A673 (cell line): ENCODE measurements around the gene GPR37L1. TPM values are rescaled to one million over a fixed set of nuclear protein-coding genes. Genes with fewer than 3 reads are reported as not detected.
A peak's percentile ranks its signal among the peaks of the same experiment; 100 is the strongest.

Source experiments
- BruUV-seq: library from RNA; stranded (reverse); fragments of 400-500 nt; replicated peaks from 2 replicates; lab custom pipeline; 2021; lab: Mats Ljungman, UMichigan
- CTCF ChIA-PET: fragments of 300-600 bp; sonication (Branson Sonifier 250); formaldehyde crosslinking; loops from one replicate; lab custom pipeline; 2022; ENCODE audit warnings: antibody characterized with exemption; lab: Charles Lee
- POLR2A ChIA-PET: fragments of 300-600 bp; sonication (Branson Sonifier 250); formaldehyde crosslinking; loops from one replicate; lab custom pipeline; 2022; ENCODE audit warnings: antibody characterized with exemption; ENCODE audit not compliant: low non-redundant PET; lab: Charles Lee
- DNase-seq: peaks from one replicate; pipeline ENCODE4 v3.0.0-alpha.2; 2015; ENCODE audit warnings: low spot score
- H3K27ac ChIP-seq: fragments of 200-600 bp; sonication (generic); 2 replicates; pipeline ENCODE4 v1.5.1; 2016; ENCODE audit warnings: mixed run types, low read depth, mild to moderate bottlenecking, mixed read lengths, antibody characterized with exemption, low read length; ENCODE audit not compliant: poor library complexity, severe bottlenecking
- H3K27me3 ChIP-seq: fragments of 200-600 bp; sonication (generic); replicated peaks from 2 replicates; pipeline ENCODE4 v1.6.1; 2017; ENCODE audit warnings: mixed run types, low read depth, mild to moderate bottlenecking, mixed read lengths, antibody characterized with exemption, low read length; ENCODE audit not compliant: insufficient read depth, poor library complexity
- H3K36me3 ChIP-seq: fragments of 200-600 bp; sonication (generic); 2 replicates; pipeline ENCODE4 v1.6.1; 2016; ENCODE audit warnings: mixed run types, mild to moderate bottlenecking, mixed read lengths, antibody characterized with exemption, low read length; ENCODE audit not compliant: insufficient read depth, poor library complexity, severe bottlenecking
- H3K4me1 ChIP-seq: fragments of 200-600 bp; sonication (generic); 2 replicates; pipeline ENCODE4 v1.6.1; 2017; ENCODE audit warnings: mixed run types, mild to moderate bottlenecking, mixed read lengths, antibody characterized with exemption, low read length; ENCODE audit not compliant: insufficient read depth, poor library complexity, severe bottlenecking
- H3K4me3 ChIP-seq: fragments of 200-600 bp; sonication (generic); 2 replicates; pipeline ENCODE4 v1.5.1; 2016; ENCODE audit warnings: low read depth, mixed run types, mild to moderate bottlenecking, mixed read lengths, low read length; ENCODE audit not compliant: poor library complexity, severe bottlenecking
- H3K9me3 ChIP-seq: fragments of 200-600 bp; sonication (generic); 2 replicates; pipeline ENCODE4 v1.6.1; 2016; ENCODE audit warnings: mixed run types, low read depth, mild to moderate bottlenecking, mixed read lengths, antibody characterized with exemption, low read length; ENCODE audit not compliant: poor library complexity, severe bottlenecking
- CTCF ChIP-seq: fragments of 300-800, 200-600 bp; sonication (generic); conservative IDR thresholded peaks from 2 replicates; pipeline ENCODE4 v1.5.1; 2017; ENCODE audit warnings: low read depth, mild to moderate bottlenecking, antibody characterized with exemption, low read length, moderate library complexity, mixed read lengths
- EZH2 ChIP-seq: fragments of 200-600 bp; sonication (generic); IDR thresholded peaks from 2 replicates; pipeline ENCODE4 v1.6.1; 2017; ENCODE audit warnings: borderline replicate concordance, low read depth, mild to moderate bottlenecking, mixed read lengths, antibody characterized with exemption, low read length; ENCODE audit not compliant: poor library complexity, severe bottlenecking
- intact Hi-C: fragments of 100-400 bp; cut with micrococcal nuclease; formaldehyde crosslinking; loops from one replicate; pipeline ENCODE4 v1.10.0; 2022; ENCODE audit not compliant: unreplicated experiment
- total RNA-seq: library from RNA; stranded (reverse); gene quantifications from 2 replicates; pipeline ENCODE4 v1.2.3, GENCODE V29; 2021

GPR37L1 gene
- total RNA-seq, 1 experiment from 2014 or later = not detected

- intact Hi-C loops = no loop called here
- TF ChIP-seq CTCF (no peak), EZH2 (no peak)
- Histone ChIP-seq H3K27ac (no peak overlapping the region), H3K9me3 (no peaks in the 10 kb centered on the region), H3K4me1 (peaks cover 4% of the 10 kb centered on the region), H3K27me3 (no peaks in the 10 kb centered on the region), H3K36me3 (no peaks in the 10 kb centered on the region), H3K4me3 (no peak overlapping the region)
- ChIA-PET POLR2A (no interaction called here), CTCF (no interaction called here)
- BruUV-seq = no TSS peak
- DNase-seq = no peak
These were observed 30.6 kb downstream of the GPR37L1 start for GRCh38 chr1:202153284-202153683.

- Histone ChIP-seq H3K27ac (no peak overlapping the region), H3K4me3 (no peak overlapping the region), H3K9me3 (no peaks in the 10 kb centered on the region), H3K4me1 (peaks cover 4% of the 10 kb centered on the region), H3K36me3 (no peaks in the 10 kb centered on the region), H3K27me3 (no peaks in the 10 kb centered on the region)
- ChIA-PET CTCF (interaction anchor here (0.6 to 1.1 kb wide), 7 partner anchors 9 to 472 kb away, joined by 3 to 5 read pairs (median 3); no protein-coding TSS in a partner anchor), POLR2A (no interaction called here)
- no TSS peak for BruUV-seq
- intact Hi-C loops = no loop called here
- no peak for DNase-seq
- no peak for TF ChIP-seq EZH2
- no peak for TF ChIP-seq CTCF
These were observed 31.5 kb downstream of the GPR37L1 start for GRCh38 chr1:202154148-202154765.

GRCh38 chr1:202154766-202155477 lies 32.2 kb downstream of the GPR37L1 start:
- H3K9me3 ChIP-seq = no peaks in the 10 kb centered on the region
- peak; percentile 80 for DNase-seq
- intact Hi-C loops = no loop called here
- no TSS peak for BruUV-seq
- CTCF ChIA-PET = interaction anchor here (0.6 to 1.1 kb wide), 7 partner anchors 8 to 471 kb away, joined by 3 to 5 read pairs (median 3); no protein-coding TSS in a partner anchor
- POLR2A ChIA-PET = no interaction called here
- TF ChIP-seq EZH2 (no peak), CTCF (peak; percentile 81)
- peaks cover 7% of the 10 kb centered on the region for H3K4me1 ChIP-seq
- no peak overlapping the region for H3K4me3 ChIP-seq
- H3K27me3 ChIP-seq = no peaks in the 10 kb centered on the region
- no peaks in the 10 kb centered on the region for H3K36me3 ChIP-seq
- no peak overlapping the region for H3K27ac ChIP-seq
